ENCODE results near the gene PON3.

The PON3 gene

GRCh38 chr7:95396136-95397032 is at the start of gene PON3:
Gene PON3 (minus strand): TSS chr7:95396375. CDS start chr7:95396350, 25 bp downstream.
- peak; percentile 18 to 65 for DNase-seq

GRCh38 chr7:95444796-95445195 is 48.6 kb upstream of the PON3 start:
- no peak for DNase-seq

- no peak for DNase-seq
Observed at GRCh38 chr7:95441042-95441823, 45.1 kb upstream of the PON3 start.

- no peak for DNase-seq
Observed at GRCh38 chr7:95440394-95441038, 44.3 kb upstream of the PON3 start.

- DNase-seq, result peak in 1 of 2 experiments; percentile 40
Observed at GRCh38 chr7:95436407-95436806, 40.2 kb upstream of the PON3 start.

GRCh38 chr7:95435422-95435780 is 39.2 kb upstream of the PON3 start:
- DNase-seq, result no peak

- peak in 1 of 2 experiments; percentile 85 for DNase-seq
Observed at GRCh38 chr7:95434557-95435421, 38.6 kb upstream of the PON3 start, which contains the start of gene PON2. Gene PON2 (minus strand): TSS chr7:95435028. CDS start chr7:95434951, 77 bp downstream.

GRCh38 chr7:95433952-95434556 is 37.9 kb upstream of the PON3 start:
- peak in 1 of 2 experiments; percentile 16 for DNase-seq

- DNase-seq, result no peak
Observed at GRCh38 chr7:95433129-95433528, 37.0 kb upstream of the PON3 start.

- no peak for DNase-seq
Observed at GRCh38 chr7:95432606-95433005, 36.4 kb upstream of the PON3 start.

- no peak for DNase-seq
Observed at GRCh38 chr7:95430864-95431263, 34.7 kb upstream of the PON3 start.

- DNase-seq, result no peak
Observed at GRCh38 chr7:95429241-95429990, 33.2 kb upstream of the PON3 start.

- no peak for DNase-seq
Observed at GRCh38 chr7:95427914-95428516, 31.8 kb upstream of the PON3 start.

GRCh38 chr7:95427166-95427565 is 31.0 kb upstream of the PON3 start:
- DNase-seq, result no peak

GRCh38 chr7:95425694-95426093 is 29.5 kb upstream of the PON3 start:
- DNase-seq, result no peak

GRCh38 chr7:95424716-95425115 is 28.5 kb upstream of the PON3 start:
- no peak for DNase-seq

- no peak for DNase-seq
Observed at GRCh38 chr7:95421847-95422444, 25.8 kb upstream of the PON3 start.

GRCh38 chr7:95421000-95421846 is 25.0 kb upstream of the PON3 start:
- DNase-seq, result no peak

- DNase-seq, result no peak
Observed at GRCh38 chr7:95412075-95412474, 15.9 kb upstream of the PON3 start.

All from NCI-H526 (cell line).